GM23338 (cell line): Measurements from ENCODE around the gene FTL. TPM values are rescaled to one million over a fixed set of nuclear protein-coding genes. Genes with fewer than 3 reads are reported as not detected.

Source experiments
- ATAC-seq: fragments of 200-7000 bp; cut with Tn5 transposase; 3 replicates; pipeline ENCODE4 v1.9.1; 2020
- DNase-seq: peaks from one replicate; pipeline ENCODE4 v3.0.0-alpha.2; 2015; ENCODE audit warnings: low spot score
- H2AFZ ChIP-seq: fragments of 200-600 bp; sonication (generic); 2 replicates; pipeline ENCODE4 v1.8.0; 2016; ENCODE audit warnings: antibody characterized with exemption, mild to moderate bottlenecking, moderate library complexity
- H3F3A ChIP-seq: fragments of 200-600 bp; sonication (generic); replicated peaks from 2 replicates; pipeline ENCODE4 v1.8.0; 2017; ENCODE audit warnings: antibody characterized with exemption, mixed run types, low read depth
- H3K27ac ChIP-seq: fragments of 200-600 bp; sonication (generic); 2 replicates; pipeline ENCODE4 v1.6.1; 2016; ENCODE audit warnings: low read depth
- H3K27me3 ChIP-seq: fragments of 200-600 bp; sonication (generic); 2 replicates; pipeline ENCODE4 v1.8.0; 2016; ENCODE audit warnings: mild to moderate bottlenecking, mixed run types, moderate library complexity; ENCODE audit not compliant: insufficient read depth
- H3K36me3 ChIP-seq: fragments of 200-600 bp; sonication (generic); 2 replicates; pipeline ENCODE4 v1.8.0; 2016; ENCODE audit warnings: mild to moderate bottlenecking; ENCODE audit not compliant: insufficient read depth
- H3K4me1 ChIP-seq: fragments of 200-600 bp; sonication (generic); 2 replicates; pipeline ENCODE4 v1.8.0; 2016; ENCODE audit warnings: mild to moderate bottlenecking, moderate library complexity; ENCODE audit not compliant: insufficient read depth
- H3K4me2 ChIP-seq: fragments of 200-600 bp; sonication (generic); 2 replicates; pipeline ENCODE4 v1.7.1; 2017; ENCODE audit warnings: mixed run types
- H3K4me3 ChIP-seq: fragments of 200-600 bp; sonication (generic); 2 replicates; pipeline ENCODE4 v1.6.1; 2016; ENCODE audit warnings: mixed run types
- H3K79me2 ChIP-seq: fragments of 200-600 bp; sonication (generic); replicated peaks from 2 replicates; pipeline ENCODE4 v1.8.0; 2017; ENCODE audit warnings: mild to moderate bottlenecking; ENCODE audit not compliant: insufficient read depth
- H3K9me2 ChIP-seq: fragments of 200-600 bp; sonication (generic); 2 replicates; pipeline ENCODE4 v1.8.0; 2017; ENCODE audit not compliant: insufficient read depth
- H4K20me1 ChIP-seq: fragments of 200-600 bp; sonication (generic); replicated peaks from 2 replicates; pipeline ENCODE4 v1.8.0; 2017; ENCODE audit warnings: mild to moderate bottlenecking; ENCODE audit not compliant: insufficient read depth
- H3K27ac Mint-ChIP-seq: 2 replicates; pipeline ENCODE4 v1.8.0; 2020; ENCODE audit warnings: inconsistent platforms, mild to moderate bottlenecking, moderate library complexity, mixed read lengths
- H3K27me3 Mint-ChIP-seq: 3 replicates; pipeline ENCODE4 v1.8.0; 2022; ENCODE audit warnings: low read depth, mild to moderate bottlenecking, moderate library complexity, mixed read lengths, inconsistent platforms; ENCODE audit not compliant: insufficient read depth, poor library complexity
- H3K36me3 Mint-ChIP-seq: 3 replicates; pipeline ENCODE4 v1.8.0; 2021; ENCODE audit warnings: low read depth, mild to moderate bottlenecking, inconsistent platforms, moderate library complexity, mixed read lengths
- H3K4me1 Mint-ChIP-seq: 3 replicates; pipeline ENCODE4 v1.8.0; 2020; ENCODE audit warnings: mild to moderate bottlenecking, inconsistent platforms, mixed read lengths
- H3K4me3 Mint-ChIP-seq: 3 replicates; pipeline ENCODE4 v1.8.0; 2021; ENCODE audit warnings: moderate library complexity, mild to moderate bottlenecking, inconsistent platforms, mixed read lengths
- H3K9me3 Mint-ChIP-seq: 3 replicates; pipeline ENCODE4 v1.8.0; 2020; ENCODE audit warnings: moderate library complexity, mild to moderate bottlenecking, inconsistent platforms, mixed read lengths
- CREB1 ChIP-seq: fragments of 250-450 bp; sonication (Bioruptor Pico); IDR thresholded peaks from 2 replicates; pipeline ENCODE4 v1.5.0; 2020; ENCODE audit warnings: low read depth, mild to moderate bottlenecking, moderate library complexity
- CTCF ChIP-seq, 2 experiments: fragments of 200-600 bp in 1 of 2; sonication (generic) in 1 of 2; conservative IDR thresholded peaks; 2 replicates each; pipeline versions ENCODE4 v1.5.1 to v1.6.1; 2016 to 2017; ENCODE audit warnings: antibody characterized with exemption in 2 of 2, low read depth in 2 of 2, mild to moderate bottlenecking in 2 of 2, moderate library complexity in 1 of 2
- EZH2 ChIP-seq: fragments of 200-600 bp; sonication (generic); IDR thresholded peaks from one replicate; pipeline ENCODE4 v1.8.0; 2017; ENCODE audit warnings: antibody characterized with exemption, mild to moderate bottlenecking, low read depth; ENCODE audit not compliant: unreplicated experiment
- EZH2phosphoT487 ChIP-seq: fragments of 200-600 bp; sonication (generic); IDR thresholded peaks from one replicate; pipeline ENCODE4 v1.8.1; 2018; ENCODE audit warnings: antibody characterized with exemption; ENCODE audit not compliant: unreplicated experiment
- JUNB ChIP-seq: IDR thresholded peaks from one replicate; pipeline ENCODE4 v1.6.1; 2016; ENCODE audit warnings: antibody characterized with exemption; ENCODE audit not compliant: unreplicated experiment
- NANOG ChIP-seq: IDR thresholded peaks from 2 replicates; pipeline ENCODE4 v1.6.1; 2016; ENCODE audit warnings: antibody characterized with exemption, borderline replicate concordance
- POLR2AphosphoS5 ChIP-seq: IDR thresholded peaks from 2 replicates; pipeline ENCODE4 v1.6.1; 2016; ENCODE audit warnings: antibody characterized with exemption, low read depth
- REST ChIP-seq: IDR thresholded peaks from one replicate; pipeline ENCODE4 v1.6.1; 2018; ENCODE audit warnings: antibody characterized with exemption; ENCODE audit not compliant: unreplicated experiment
- STAT1 ChIP-seq: IDR thresholded peaks from one replicate; pipeline ENCODE4 v1.6.1; 2016; ENCODE audit warnings: antibody characterized with exemption; ENCODE audit not compliant: unreplicated experiment
- ZNF114 ChIP-seq: fragments of 250-450 bp; sonication (Bioruptor Pico); IDR thresholded peaks from 2 replicates; pipeline ENCODE4 v1.5.0; 2020; ENCODE audit warnings: mild to moderate bottlenecking, moderate library complexity
- ZNF331 ChIP-seq: fragments of 250-450 bp; sonication (Bioruptor Pico); IDR thresholded peaks from 2 replicates; pipeline ENCODE4 v1.5.0; 2020; ENCODE audit warnings: low read depth, mild to moderate bottlenecking, moderate library complexity
- polyA plus RNA-seq: library from polyadenylated mRNA; unstranded; fragments of >200 nt; fragmentation: Nextera tagmentation; extraction: Ambion mirVana; gene quantifications from 2 replicates; pipeline ENCODE4 v1.2.1, GENCODE V29; 2016
- total RNA-seq: library from RNA; depleted of rRNA; stranded (reverse); fragments of >200 nt; shearing (Covaris generic); gene quantifications from 2 replicates; pipeline ENCODE4 v1.2.3, GENCODE V29; 2014
- TF ChIP-seq, protein P1 (sequence below): fragments of 250-450 bp; sonication (Bioruptor Pico); IDR thresholded peaks from 2 replicates; pipeline ENCODE4 v1.5.0; 2020; ENCODE audit warnings: mild to moderate bottlenecking, moderate library complexity
- TF ChIP-seq, protein P2 (sequence below): IDR thresholded peaks from 2 replicates; pipeline ENCODE4 v1.6.1; 2016; ENCODE audit warnings: antibody characterized with exemption

FTL gene
- total and polyA plus RNA-seq, 2 experiments from 2014 or later: 2,064 to 5,436 TPM

GRCh38 chr19:48954595-48955307 lies 10.4 kb upstream of the FTL start, which contains the start of gene BAX:
Gene BAX (plus strand): TSS chr19:48954875. CDS start chr19:48954929, 54 bp downstream.
- peak within 1 kb of the TSS; percentile 88 for H3K4me3 ChIP-seq
- DNase-seq (peak; percentile 98), ATAC-seq (peak; percentile 90)
- H3K27ac ChIP-seq: peak within 1 kb of the TSS; percentile 92
- Mint-ChIP-seq H3K9me3 (no peaks in the 10 kb centered on the region), H3K27ac (peak within 1 kb of the TSS; percentile 94), H3K4me1 (peaks cover 16% of the 10 kb centered on the region), H3K27me3 (peaks cover 18% of the 10 kb centered on the region), H3K36me3 (peaks cover 42% of the 10 kb centered on the region), H3K4me3 (peak within 1 kb of the TSS; percentile 77)
- peaks cover 10% of the 10 kb centered on the region for H3K36me3 ChIP-seq
- peaks cover 29% of the 10 kb centered on the region for H3K79me2 ChIP-seq
- H3K4me2 ChIP-seq: peak within 1 kb of the TSS; percentile 99
- TF ChIP-seq CREB1 (peak; percentile 73), JUNB (no peak), STAT1 (no peak), NANOG (no peak), POLR2AphosphoS5 (peak; percentile 87), ZNF331 (CRISPR knock-in tag) (no peak), EZH2 (no peak), EZH2phosphoT487 (no peak), CTCF (conservative IDR thresholded peaks at IDR 0.05; ENCODE audit: low read depth in 2 of 2) (no peak), ZNF114 (CRISPR knock-in tag) (no peak), REST (no peak)
- TF ChIP-seq, protein P1, sequence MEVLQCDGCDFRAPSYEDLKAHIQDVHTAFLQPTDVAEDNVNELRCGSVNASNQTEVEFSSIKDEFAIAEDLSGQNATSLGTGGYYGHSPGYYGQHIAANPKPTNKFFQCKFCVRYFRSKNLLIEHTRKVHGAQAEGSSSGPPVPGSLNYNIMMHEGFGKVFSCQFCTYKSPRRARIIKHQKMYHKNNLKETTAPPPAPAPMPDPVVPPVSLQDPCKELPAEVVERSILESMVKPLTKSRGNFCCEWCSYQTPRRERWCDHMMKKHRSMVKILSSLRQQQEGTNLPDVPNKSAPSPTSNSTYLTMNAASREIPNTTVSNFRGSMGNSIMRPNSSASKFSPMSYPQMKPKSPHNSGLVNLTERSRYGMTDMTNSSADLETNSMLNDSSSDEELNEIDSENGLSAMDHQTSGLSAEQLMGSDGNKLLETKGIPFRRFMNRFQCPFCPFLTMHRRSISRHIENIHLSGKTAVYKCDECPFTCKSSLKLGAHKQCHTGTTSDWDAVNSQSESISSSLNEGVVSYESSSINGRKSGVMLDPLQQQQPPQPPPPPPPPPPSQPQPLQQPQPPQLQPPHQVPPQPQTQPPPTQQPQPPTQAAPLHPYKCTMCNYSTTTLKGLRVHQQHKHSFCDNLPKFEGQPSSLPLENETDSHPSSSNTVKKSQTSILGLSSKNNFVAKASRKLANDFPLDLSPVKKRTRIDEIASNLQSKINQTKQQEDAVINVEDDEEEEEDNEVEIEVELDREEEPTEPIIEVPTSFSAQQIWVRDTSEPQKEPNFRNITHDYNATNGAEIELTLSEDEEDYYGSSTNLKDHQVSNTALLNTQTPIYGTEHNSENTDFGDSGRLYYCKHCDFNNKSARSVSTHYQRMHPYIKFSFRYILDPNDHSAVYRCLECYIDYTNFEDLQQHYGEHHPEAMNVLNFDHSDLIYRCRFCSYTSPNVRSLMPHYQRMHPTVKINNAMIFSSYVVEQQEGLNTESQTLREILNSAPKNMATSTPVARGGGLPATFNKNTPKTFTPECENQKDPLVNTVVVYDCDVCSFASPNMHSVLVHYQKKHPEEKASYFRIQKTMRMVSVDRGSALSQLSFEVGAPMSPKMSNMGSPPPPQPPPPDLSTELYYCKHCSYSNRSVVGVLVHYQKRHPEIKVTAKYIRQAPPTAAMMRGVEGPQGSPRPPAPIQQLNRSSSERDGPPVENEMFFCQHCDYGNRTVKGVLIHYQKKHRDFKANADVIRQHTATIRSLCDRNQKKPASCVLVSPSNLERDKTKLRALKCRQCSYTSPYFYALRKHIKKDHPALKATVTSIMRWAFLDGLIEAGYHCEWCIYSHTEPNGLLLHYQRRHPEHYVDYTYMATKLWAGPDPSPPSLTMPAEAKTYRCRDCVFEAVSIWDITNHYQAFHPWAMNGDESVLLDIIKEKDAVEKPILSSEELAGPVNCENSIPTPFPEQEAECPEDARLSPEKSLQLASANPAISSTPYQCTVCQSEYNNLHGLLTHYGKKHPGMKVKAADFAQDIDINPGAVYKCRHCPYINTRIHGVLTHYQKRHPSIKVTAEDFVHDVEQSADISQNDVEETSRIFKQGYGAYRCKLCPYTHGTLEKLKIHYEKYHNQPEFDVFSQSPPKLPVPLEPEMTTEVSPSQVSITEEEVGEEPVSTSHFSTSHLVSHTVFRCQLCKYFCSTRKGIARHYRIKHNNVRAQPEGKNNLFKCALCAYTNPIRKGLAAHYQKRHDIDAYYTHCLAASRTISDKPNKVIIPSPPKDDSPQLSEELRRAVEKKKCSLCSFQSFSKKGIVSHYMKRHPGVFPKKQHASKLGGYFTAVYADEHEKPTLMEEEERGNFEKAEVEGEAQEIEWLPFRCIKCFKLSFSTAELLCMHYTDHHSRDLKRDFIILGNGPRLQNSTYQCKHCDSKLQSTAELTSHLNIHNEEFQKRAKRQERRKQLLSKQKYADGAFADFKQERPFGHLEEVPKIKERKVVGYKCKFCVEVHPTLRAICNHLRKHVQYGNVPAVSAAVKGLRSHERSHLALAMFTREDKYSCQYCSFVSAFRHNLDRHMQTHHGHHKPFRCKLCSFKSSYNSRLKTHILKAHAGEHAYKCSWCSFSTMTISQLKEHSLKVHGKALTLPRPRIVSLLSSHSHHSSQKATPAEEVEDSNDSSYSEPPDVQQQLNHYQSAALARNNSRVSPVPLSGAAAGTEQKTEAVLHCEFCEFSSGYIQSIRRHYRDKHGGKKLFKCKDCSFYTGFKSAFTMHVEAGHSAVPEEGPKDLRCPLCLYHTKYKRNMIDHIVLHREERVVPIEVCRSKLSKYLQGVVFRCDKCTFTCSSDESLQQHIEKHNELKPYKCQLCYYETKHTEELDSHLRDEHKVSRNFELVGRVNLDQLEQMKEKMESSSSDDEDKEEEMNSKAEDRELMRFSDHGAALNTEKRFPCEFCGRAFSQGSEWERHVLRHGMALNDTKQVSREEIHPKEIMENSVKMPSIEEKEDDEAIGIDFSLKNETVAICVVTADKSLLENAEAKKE (CRISPR knock-in tag): no peak
- TF ChIP-seq, protein P2, sequence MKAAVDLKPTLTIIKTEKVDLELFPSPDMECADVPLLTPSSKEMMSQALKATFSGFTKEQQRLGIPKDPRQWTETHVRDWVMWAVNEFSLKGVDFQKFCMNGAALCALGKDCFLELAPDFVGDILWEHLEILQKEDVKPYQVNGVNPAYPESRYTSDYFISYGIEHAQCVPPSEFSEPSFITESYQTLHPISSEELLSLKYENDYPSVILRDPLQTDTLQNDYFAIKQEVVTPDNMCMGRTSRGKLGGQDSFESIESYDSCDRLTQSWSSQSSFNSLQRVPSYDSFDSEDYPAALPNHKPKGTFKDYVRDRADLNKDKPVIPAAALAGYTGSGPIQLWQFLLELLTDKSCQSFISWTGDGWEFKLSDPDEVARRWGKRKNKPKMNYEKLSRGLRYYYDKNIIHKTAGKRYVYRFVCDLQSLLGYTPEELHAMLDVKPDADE: peak; percentile 76; the same call in 1 of the 2 replicates
- H3K9me2 ChIP-seq: no peaks in the 10 kb centered on the region
- H3K4me1 ChIP-seq: peaks cover 12% of the 10 kb centered on the region; the same call in 1 of the 2 replicates
- H4K20me1 ChIP-seq: peaks cover 13% of the 10 kb centered on the region
- peaks cover 20% of the 10 kb centered on the region for H3F3A ChIP-seq
- H3K27me3 ChIP-seq: no peaks in the 10 kb centered on the region
- H2AFZ ChIP-seq: peak within 1 kb of the TSS; percentile 74
